H9 (cell line): ENCODE data around the gene SCUBE1. TPM values are rescaled to one million over a fixed set of nuclear protein-coding genes. Genes with fewer than 3 reads are reported as not detected.

ENCODE experiments used
- DNase-seq: peaks from one replicate; pipeline ENCODE4 v3.0.0-alpha.2; 2017
- H2AFZ ChIP-seq: one replicate; pipeline ENCODE4 v1.6.1; 2013; ENCODE audit warnings: mild to moderate bottlenecking, low read length, control low read depth, moderate library complexity
- H2AK5ac ChIP-seq: 2 replicates; pipeline ENCODE4 v1.6.1; 2013; ENCODE audit warnings: low read length, control low read depth, mixed read lengths; ENCODE audit not compliant: insufficient read length
- H2BK120ac ChIP-seq: one replicate; pipeline ENCODE4 v1.6.1; 2013; ENCODE audit warnings: low read depth, mild to moderate bottlenecking, low read length, control low read depth, inconsistent platforms; ENCODE audit not compliant: poor library complexity, severe bottlenecking
- H2BK12ac ChIP-seq: 2 replicates; pipeline ENCODE4 v1.6.1; 2013; ENCODE audit warnings: low read length, control low read depth, mixed read lengths, low read depth; ENCODE audit not compliant: insufficient read length
- H2BK15ac ChIP-seq: 2 replicates; pipeline ENCODE4 v1.6.1; 2013; ENCODE audit warnings: low read depth, low read length, control low read depth
- H2BK20ac ChIP-seq: one replicate; pipeline ENCODE4 v1.6.1; 2013; ENCODE audit warnings: low read depth, mild to moderate bottlenecking, low read length, control low read depth, inconsistent platforms; ENCODE audit not compliant: poor library complexity, severe bottlenecking
- H2BK5ac ChIP-seq: 2 replicates; pipeline ENCODE4 v1.6.1; 2013; ENCODE audit warnings: low read length, control low read depth, mixed read lengths; ENCODE audit not compliant: insufficient read length
- H3K14ac ChIP-seq: 2 replicates; pipeline ENCODE4 v1.6.1; 2013; ENCODE audit warnings: low read length, control low read depth; ENCODE audit not compliant: insufficient read depth
- H3K18ac ChIP-seq: 2 replicates; pipeline ENCODE4 v1.6.1; 2013; ENCODE audit warnings: low read depth, mild to moderate bottlenecking, mixed read lengths, low read length, control low read depth; ENCODE audit not compliant: insufficient read length
- H3K23ac ChIP-seq: 2 replicates; pipeline ENCODE4 v1.6.1; 2013; ENCODE audit warnings: low read length, control low read depth, mixed read lengths, low read depth; ENCODE audit not compliant: insufficient read length
- H3K23me2 ChIP-seq: 2 replicates; pipeline ENCODE4 v1.6.1; 2013; ENCODE audit warnings: low read depth, mild to moderate bottlenecking, mixed read lengths, low read length, control low read depth; ENCODE audit not compliant: insufficient read length, poor library complexity, severe bottlenecking
- H3K27ac ChIP-seq: 2 replicates; pipeline ENCODE4 v1.5.1; 2013; ENCODE audit warnings: low read length, control low read depth, mixed read lengths, low read depth; ENCODE audit not compliant: insufficient read length
- H3K27me3 ChIP-seq: 2 replicates; pipeline ENCODE4 v1.6.1; 2013; ENCODE audit warnings: low read length, control low read depth, inconsistent platforms; ENCODE audit not compliant: insufficient read depth
- H3K4ac ChIP-seq: 2 replicates; pipeline ENCODE4 v1.6.1; 2013; ENCODE audit warnings: low read depth, mild to moderate bottlenecking, control low read depth, inconsistent platforms, low read length, moderate library complexity
- H3K4me1 ChIP-seq: 2 replicates; pipeline ENCODE4 v1.6.1; 2013; ENCODE audit warnings: low read length, control low read depth, inconsistent platforms; ENCODE audit not compliant: insufficient read depth
- H3K4me2 ChIP-seq: 2 replicates; pipeline ENCODE4 v1.6.1; 2013; ENCODE audit warnings: low read length, control low read depth, mixed read lengths; ENCODE audit not compliant: insufficient read length, insufficient read depth
- H3K56ac ChIP-seq: 2 replicates; pipeline ENCODE4 v1.6.1; 2013; ENCODE audit warnings: low read depth, mild to moderate bottlenecking, mixed read lengths, low read length, control low read depth; ENCODE audit not compliant: insufficient read length
- H3K79me1 ChIP-seq: 2 replicates; pipeline ENCODE4 v1.6.1; 2013; ENCODE audit warnings: low read depth, mild to moderate bottlenecking, moderate library complexity, low read length, control low read depth, inconsistent platforms; ENCODE audit not compliant: insufficient read depth, poor library complexity, severe bottlenecking
- H3K79me2 ChIP-seq: 2 replicates; pipeline ENCODE4 v1.6.1; 2013; ENCODE audit warnings: low read length, control low read depth, inconsistent platforms; ENCODE audit not compliant: insufficient read depth
- H3K9ac ChIP-seq: 2 replicates; pipeline ENCODE4 v1.6.1; 2013; ENCODE audit warnings: low read length, control low read depth, mixed read lengths; ENCODE audit not compliant: insufficient read length; ENCODE audit errors: extremely low read depth
- H3K9me3 ChIP-seq: one replicate; pipeline ENCODE4 v1.6.1; 2013; ENCODE audit warnings: low read depth, low read length, inconsistent platforms; ENCODE audit not compliant: control insufficient read depth
- H3T11ph ChIP-seq: one replicate; pipeline ENCODE4 v1.6.1; 2013; ENCODE audit warnings: mild to moderate bottlenecking, low read length, control low read depth, inconsistent platforms
- H4K20me1 ChIP-seq: one replicate; pipeline ENCODE4 v1.6.1; 2013; ENCODE audit not compliant: control insufficient read depth, insufficient read length, insufficient read depth
- H4K5ac ChIP-seq: 2 replicates; pipeline ENCODE4 v1.6.1; 2013; ENCODE audit warnings: low read depth, mild to moderate bottlenecking, mixed read lengths, low read length, control low read depth; ENCODE audit not compliant: insufficient read length
- H4K8ac ChIP-seq: replicated peaks from 2 replicates; pipeline ENCODE4 v1.6.1; 2013; ENCODE audit warnings: low read length, control low read depth, mixed read lengths, low read depth; ENCODE audit not compliant: insufficient read length
- H4K91ac ChIP-seq: 2 replicates; pipeline ENCODE4 v1.6.1; 2013; ENCODE audit warnings: low read depth, mild to moderate bottlenecking, moderate library complexity, mixed read lengths, low read length, control low read depth; ENCODE audit not compliant: insufficient read length
- H3K27ac Mint-ChIP-seq, 3 experiments: 2 replicates in 2 of 3; 3 replicates in 1 of 3; pipeline ENCODE4 v1.8.0; 2020 to 2021; ENCODE audit warnings: mixed read lengths in 3 of 3, mild to moderate bottlenecking in 1 of 3, moderate library complexity in 1 of 3
- H3K27me3 Mint-ChIP-seq: 2 replicates; pipeline ENCODE4 v1.8.0; 2021; ENCODE audit warnings: low read depth, mild to moderate bottlenecking, moderate library complexity, mixed read lengths
- H3K36me3 Mint-ChIP-seq, 3 experiments: 2 replicates in 2 of 3; 3 replicates in 1 of 3; pipeline ENCODE4 v1.8.0; 2020 to 2021; ENCODE audit warnings: low read depth in 3 of 3, mixed read lengths in 3 of 3; ENCODE audit not compliant: insufficient read depth in 1 of 3
- H3K4me1 Mint-ChIP-seq, 2 experiments: 2 replicates each; pipeline ENCODE4 v1.8.0; 2020; ENCODE audit warnings: mixed read lengths in 2 of 2
- H3K4me3 Mint-ChIP-seq, 2 experiments: 2 replicates in 1 of 2; 3 replicates in 1 of 2; pipeline ENCODE4 v1.8.0; 2020 to 2021; ENCODE audit warnings: mild to moderate bottlenecking in 2 of 2, mixed read lengths in 2 of 2, moderate library complexity in 1 of 2
- H3K9me3 Mint-ChIP-seq, 2 experiments: 2 replicates in 1 of 2; 3 replicates in 1 of 2; pipeline ENCODE4 v1.8.0; 2020; ENCODE audit warnings: mild to moderate bottlenecking in 2 of 2, mixed read lengths in 2 of 2, moderate library complexity in 1 of 2
- CTCF ChIP-seq: fragments of 200-600 bp; sonication (generic); conservative IDR thresholded peaks from 3 replicates; pipeline ENCODE4 v1.8.0; 2021; ENCODE audit warnings: antibody characterized with exemption, mild to moderate bottlenecking
- WGBS: extraction: QIAGEN DNeasy Blood & Tissue Kit; methylation state at CpG from one replicate; pipeline ENCODE4 v1.1.7; 2013; ENCODE audit warnings: missing lambda C conversion rate, low lambda C conversion rate, mixed read lengths; ENCODE audit not compliant: insufficient read length; ENCODE audit errors: extremely low coverage; 5-methylcytosine and 5-hydroxymethylcytosine counted together
- total RNA-seq: library from RNA; stranded (reverse); gene quantifications from 2 replicates; pipeline ENCODE4 v1.2.1, GENCODE V29; 2021

Gene SCUBE1
- total RNA-seq, 1 experiment from 2014 or later, result 1.2 TPM

GRCh38 chr22:43342347-43343261 is 568 bp downstream of the SCUBE1 start:
- Histone ChIP-seq H2BK12ac (no peak overlapping the region), H2AFZ (no peak overlapping the region), H3K27me3 (peaks cover 17% of the 10 kb centered on the region; the same call in 1 of the 2 replicates), H3K4me2 (peak overlapping the region; percentile 71), H3K9me3 (no peaks in the 10 kb centered on the region), H3K9ac (no peak overlapping the region), H3K18ac (no peak overlapping the region), H3K56ac (no peak overlapping the region), H2BK120ac (no peak overlapping the region), H4K8ac (no peak overlapping the region), H4K20me1 (peaks cover 3% of the 10 kb centered on the region), H3K23ac (no peak overlapping the region), H2BK5ac (no peak overlapping the region), H3K79me1 (no peaks in the 10 kb centered on the region), H3K14ac (no peak overlapping the region), H3K23me2 (no peaks in the 10 kb centered on the region), H2BK20ac (no peak overlapping the region), H4K5ac (no peak overlapping the region), H3K79me2 (no peaks in the 10 kb centered on the region), H3K27ac (no peak overlapping the region), H3K4me1 (no peaks in the 10 kb centered on the region), H3T11ph (no peak overlapping the region), H4K91ac (no peak overlapping the region), H2BK15ac (no peak overlapping the region), H3K4ac (no peak overlapping the region), H2AK5ac (no peak overlapping the region)
- no peak for TF ChIP-seq CTCF
- DNase-seq, result no peak
- Mint-ChIP-seq H3K4me3 (peak overlapping the region; percentile 55 to 89), H3K36me3 (peaks cover 0 to 2% (median 0%) of the 10 kb centered on the region in 3 experiments; a peak in 1 of 7 replicates), H3K27ac (peak overlapping the region in 1 of 3 experiments; percentile 27; a peak in 1 of 7 replicates), H3K27me3 (peaks cover 57% of the 10 kb centered on the region), H3K9me3 (peaks cover 2 to 4% of the 10 kb centered on the region in 2 experiments; a peak in 3 of 5 replicates), H3K4me1 (peaks cover 14 to 40% of the 10 kb centered on the region in 2 experiments)
- no CpG with 5 or more reads among the region's 99 CpGs for WGBS
